GM21526 (cell line): Measurements from ENCODE around the gene KLHL17.

Experiments
- ATAC-seq: cut with Tn5 transposase; IDR thresholded peaks from one replicate; pipeline ENCODE4 v1.9.1; 2021; ENCODE audit warnings: moderate library complexity; ENCODE audit not compliant: unreplicated experiment, low FRiP score

The KLHL17 gene

DNA sequence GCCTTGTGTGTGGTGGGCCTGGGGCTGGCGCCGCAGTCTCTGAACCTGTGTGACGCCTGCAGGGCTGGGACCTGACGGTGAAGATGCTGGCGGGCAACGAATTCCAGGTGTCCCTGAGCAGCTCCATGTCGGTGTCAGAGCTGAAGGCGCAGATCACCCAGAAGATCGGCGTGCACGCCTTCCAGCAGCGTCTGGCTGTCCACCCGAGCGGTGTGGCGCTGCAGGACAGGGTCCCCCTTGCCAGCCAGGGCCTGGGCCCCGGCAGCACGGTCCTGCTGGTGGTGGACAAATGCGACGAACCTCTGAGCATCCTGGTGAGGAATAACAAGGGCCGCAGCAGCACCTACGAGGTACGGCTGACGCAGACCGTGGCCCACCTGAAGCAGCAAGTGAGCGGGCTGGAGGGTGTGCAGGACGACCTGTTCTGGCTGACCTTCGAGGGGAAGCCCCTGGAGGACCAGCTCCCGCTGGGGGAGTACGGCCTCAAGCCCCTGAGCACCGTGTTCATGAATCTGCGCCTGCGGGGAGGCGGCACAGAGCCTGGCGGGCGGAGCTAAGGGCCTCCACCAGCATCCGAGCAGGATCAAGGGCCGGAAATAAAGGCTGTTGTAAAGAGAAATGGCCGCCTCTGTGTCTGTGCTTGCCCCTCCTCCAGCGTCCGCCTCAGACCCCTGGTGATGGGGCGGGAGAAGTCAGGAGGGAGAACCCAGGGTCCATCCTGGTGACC, 53.7 kb downstream of the KLHL17 start:
- ATAC-seq: no peak

- ATAC-seq: no peak
These were observed 54.7 kb downstream of the KLHL17 start for GRCh38 chr1:1014799-1015681.
